ENCODE data around the gene GSN. TPM values are rescaled to one million over a fixed set of nuclear protein-coding genes. Genes with fewer than 3 reads are reported as not detected.

Gene GSN
- total and polyA plus RNA-seq, 7 donors = 140 to 490 (median 210) TPM

- DNase-seq = peak in 1 of 2 donors; percentile 60
Measured at GRCh38 chr9:121284733-121285451, 16.9 kb downstream of the GSN start.

GRCh38 chr9:121285835-121286687 lies 18.1 kb downstream of the GSN start:
- Histone ChIP-seq H3K9me3 (no peaks in the 10 kb centered on the region), H3K4me3 (peak overlapping the region; percentile 57), H3K27ac (peak overlapping the region; percentile 96), H3K4me1 (peaks cover 82% of the 10 kb centered on the region), H3K36me3 (ENCODE audit: insufficient read depth in 1 of 2, low read depth in 1 of 2) (no peaks in the 10 kb centered on the region), H3K27me3 (ENCODE audit: insufficient read depth in 3 of 3, low read length in 2 of 3) (no peaks in the 10 kb centered on the region)
- 3 to 7% (median 7%) methylated on average over 18 of the region's 18 CpGs for WGBS, 3 donors
- DNase-seq = peak; percentile 68 to 85
- intact Hi-C loops (cut with DNase I) = loop anchor here in 1 of 2 donors (2.0 kb wide), 1 partner anchor 17 kb away; the partner anchor contains the start of gene GSN
- ATAC-seq = peak; percentile 75 to 80 (median 80)
- TF ChIP-seq, protein P1, sequence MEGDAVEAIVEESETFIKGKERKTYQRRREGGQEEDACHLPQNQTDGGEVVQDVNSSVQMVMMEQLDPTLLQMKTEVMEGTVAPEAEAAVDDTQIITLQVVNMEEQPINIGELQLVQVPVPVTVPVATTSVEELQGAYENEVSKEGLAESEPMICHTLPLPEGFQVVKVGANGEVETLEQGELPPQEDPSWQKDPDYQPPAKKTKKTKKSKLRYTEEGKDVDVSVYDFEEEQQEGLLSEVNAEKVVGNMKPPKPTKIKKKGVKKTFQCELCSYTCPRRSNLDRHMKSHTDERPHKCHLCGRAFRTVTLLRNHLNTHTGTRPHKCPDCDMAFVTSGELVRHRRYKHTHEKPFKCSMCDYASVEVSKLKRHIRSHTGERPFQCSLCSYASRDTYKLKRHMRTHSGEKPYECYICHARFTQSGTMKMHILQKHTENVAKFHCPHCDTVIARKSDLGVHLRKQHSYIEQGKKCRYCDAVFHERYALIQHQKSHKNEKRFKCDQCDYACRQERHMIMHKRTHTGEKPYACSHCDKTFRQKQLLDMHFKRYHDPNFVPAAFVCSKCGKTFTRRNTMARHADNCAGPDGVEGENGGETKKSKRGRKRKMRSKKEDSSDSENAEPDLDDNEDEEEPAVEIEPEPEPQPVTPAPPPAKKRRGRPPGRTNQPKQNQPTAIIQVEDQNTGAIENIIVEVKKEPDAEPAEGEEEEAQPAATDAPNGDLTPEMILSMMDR (IDR thresholded peaks at IDR 0.05) = no peak

More at GRCh38 chr9:121284733-121285451, 16.9 kb downstream of the GSN start:
- H3K4me1 ChIP-seq = peaks cover 87% of the 10 kb centered on the region
- ATAC-seq = no peak
- TF ChIP-seq, protein P1 (IDR thresholded peaks at IDR 0.05) = no peak
- no peak overlapping the region for H3K4me3 ChIP-seq
- no peaks in the 10 kb centered on the region for H3K36me3 ChIP-seq (ENCODE audit: insufficient read depth in 1 of 2, low read depth in 1 of 2)
- no peaks in the 10 kb centered on the region for H3K9me3 ChIP-seq
- intact Hi-C loops (cut with DNase I) = loop anchor here in 1 of 2 donors (2.0 kb wide), 1 partner anchor 16 kb away; the partner anchor contains the start of gene GSN
- WGBS, 3 donors = 88 to 93% (median 90%) methylated on average over 9 of the region's 9 CpGs
- peak overlapping the region; percentile 96 for H3K27ac ChIP-seq
- no peaks in the 10 kb centered on the region for H3K27me3 ChIP-seq (ENCODE audit: insufficient read depth in 3 of 3, low read length in 2 of 3)

GRCh38 chr9:121286688-121286972 lies 18.7 kb downstream of the GSN start:
- Histone ChIP-seq H3K9me3 (no peaks in the 10 kb centered on the region), H3K36me3 (ENCODE audit: insufficient read depth in 1 of 2, low read depth in 1 of 2) (no peaks in the 10 kb centered on the region), H3K4me1 (peaks cover 77% of the 10 kb centered on the region), H3K27ac (peak overlapping the region; percentile 96), H3K4me3 (peak overlapping the region; percentile 57), H3K27me3 (ENCODE audit: insufficient read depth in 3 of 3, low read length in 2 of 3) (no peaks in the 10 kb centered on the region)
- TF ChIP-seq, protein P1 (IDR thresholded peaks at IDR 0.05) = no peak
- DNase-seq (no peak), ATAC-seq (peak; percentile 2 to 9 (median 5))
- 23 to 34% (median 34%) methylated on average over 2 of the region's 2 CpGs for WGBS, 3 donors
- intact Hi-C loops (cut with DNase I) = no loop called here

GRCh38 chr9:121286973-121287741 lies 19.2 kb downstream of the GSN start:
- peak; percentile 74 to 81 (median 77) for ATAC-seq
- Histone ChIP-seq H3K27me3 (ENCODE audit: insufficient read depth in 3 of 3, low read length in 2 of 3) (no peaks in the 10 kb centered on the region), H3K9me3 (no peaks in the 10 kb centered on the region), H3K36me3 (ENCODE audit: insufficient read depth in 1 of 2, low read depth in 1 of 2) (no peaks in the 10 kb centered on the region), H3K4me3 (peak overlapping the region; percentile 57), H3K4me1 (peaks cover 71% of the 10 kb centered on the region), H3K27ac (peak overlapping the region; percentile 96)
- whole genome bisulfite sequencing, 3 donors = 20 to 27% (median 24%) methylated on average over 13 of the region's 13 CpGs
- intact Hi-C loops (cut with DNase I) = no loop called here
- peak; percentile 84 to 90 for DNase-seq
- TF ChIP-seq, protein P1 (IDR thresholded peaks at IDR 0.05) = peak; percentile 12
